OCI-LY7 (cell line): ENCODE data around the gene CACNA1B. TPM values are rescaled to one million over a fixed set of nuclear protein-coding genes. Genes with fewer than 3 reads are reported as not detected.

Experiments used
- BruUV-seq: library from RNA; stranded (reverse); fragments of 400-500 nt; replicated peaks from 2 replicates; lab custom pipeline; 2021; lab: Mats Ljungman, UMichigan
- CTCF ChIA-PET: fragments of 300-600 bp; sonication (Branson Sonifier 250); formaldehyde crosslinking; loops from one replicate; lab custom pipeline; 2022; ENCODE audit warnings: antibody characterized with exemption; ENCODE audit not compliant: unreplicated experiment; lab: Charles Lee
- POLR2A ChIA-PET: fragments of 300-600 bp; sonication (Branson Sonifier 250); formaldehyde crosslinking; loops from one replicate; lab custom pipeline; 2022; ENCODE audit warnings: antibody characterized with exemption; lab: Charles Lee
- DNase-seq: peaks from one replicate; pipeline ENCODE4 v3.0.0-alpha.2; 2015; ENCODE audit warnings: low spot score
- H2AFZ ChIP-seq: fragments of 200-600 bp; sonication (generic), shearing (Covaris generic); 2 replicates; pipeline ENCODE4 v1.6.1; 2014; ENCODE audit warnings: mild to moderate bottlenecking, antibody characterized with exemption, low read length, moderate library complexity
- H3K27ac ChIP-seq: fragments of 200-600 bp; sonication (generic); 2 replicates; pipeline ENCODE4 v1.5.1; 2014; ENCODE audit warnings: mixed run types, low read depth, mild to moderate bottlenecking, moderate library complexity, low read length, inconsistent platforms; ENCODE audit not compliant: poor library complexity, severe bottlenecking
- H3K36me3 ChIP-seq: fragments of 200-600 bp; sonication (generic); 2 replicates; pipeline ENCODE4 v1.6.1; 2014; ENCODE audit warnings: mild to moderate bottlenecking, antibody characterized with exemption, low read length, moderate library complexity, mixed read lengths; ENCODE audit not compliant: insufficient read depth
- H3K4me1 ChIP-seq: fragments of 200-600 bp; sonication (generic); 2 replicates; pipeline ENCODE4 v1.5.1; 2014; ENCODE audit warnings: mild to moderate bottlenecking, low read length; ENCODE audit not compliant: insufficient read depth, poor library complexity, severe bottlenecking
- H3K4me2 ChIP-seq: fragments of 200-600 bp; sonication (generic); 2 replicates; pipeline ENCODE4 v1.6.1; 2014; ENCODE audit warnings: mild to moderate bottlenecking, low read length
- H3K4me3 ChIP-seq: fragments of 200-600 bp; sonication (generic); 2 replicates; pipeline ENCODE4 v1.5.1; 2014; ENCODE audit warnings: mild to moderate bottlenecking, low read depth, low read length; ENCODE audit not compliant: poor library complexity, severe bottlenecking
- H3K79me2 ChIP-seq: fragments of 200-600 bp; sonication (generic); 2 replicates; pipeline ENCODE4 v1.6.1; 2016; ENCODE audit warnings: low read depth, mild to moderate bottlenecking, low read length, moderate library complexity, mixed read lengths; ENCODE audit not compliant: insufficient read depth
- H3K9me2 ChIP-seq: fragments of 200-600 bp; sonication (generic); 2 replicates; pipeline ENCODE4 v1.6.1; 2016; ENCODE audit warnings: mild to moderate bottlenecking, low read length, mixed read lengths; ENCODE audit not compliant: insufficient read depth
- H3K9me3 ChIP-seq: fragments of 200-600 bp; sonication (generic); 2 replicates; pipeline ENCODE4 v1.6.1; 2014; ENCODE audit warnings: mild to moderate bottlenecking, mixed run types, low read length, mixed read lengths
- H4K20me1 ChIP-seq: fragments of 200-600 bp; sonication (generic); 2 replicates; pipeline ENCODE4 v1.6.1; 2014; ENCODE audit warnings: mild to moderate bottlenecking, antibody characterized with exemption, low read length, moderate library complexity, mixed read lengths; ENCODE audit not compliant: insufficient read depth
- EZH2phosphoT487 ChIP-seq: fragments of 200-600 bp; sonication (generic); IDR thresholded peaks from 2 replicates; pipeline ENCODE4 v1.6.1; 2018; ENCODE audit warnings: low read depth, borderline replicate concordance, mild to moderate bottlenecking, mixed run types, antibody characterized with exemption, low read length, moderate library complexity, mixed read lengths
- intact Hi-C: fragments of 100-400 bp; cut with micrococcal nuclease; formaldehyde crosslinking; loops from one replicate; pipeline ENCODE4 v1.10.0; 2022; ENCODE audit not compliant: unreplicated experiment
- total RNA-seq, 2 experiments: library from RNA; depleted of rRNA in 1 of 2; stranded (reverse); fragments of >200 nt in 1 of 2; shearing (Covaris generic) in 1 of 2; gene quantifications; 2 replicates each; pipeline ENCODE4 v1.2.3, GENCODE V29; 2014 to 2022
- TF ChIP-seq, protein P1 (sequence below): fragments of 200-600 bp; sonication (generic); conservative IDR thresholded peaks from 2 replicates; pipeline ENCODE4 v1.5.1; 2014; ENCODE audit warnings: mild to moderate bottlenecking, antibody characterized with exemption, low read length, moderate library complexity, mixed read lengths

The CACNA1B gene
- total RNA-seq, 2 experiments from 2014 or later, result not detected

DNA sequence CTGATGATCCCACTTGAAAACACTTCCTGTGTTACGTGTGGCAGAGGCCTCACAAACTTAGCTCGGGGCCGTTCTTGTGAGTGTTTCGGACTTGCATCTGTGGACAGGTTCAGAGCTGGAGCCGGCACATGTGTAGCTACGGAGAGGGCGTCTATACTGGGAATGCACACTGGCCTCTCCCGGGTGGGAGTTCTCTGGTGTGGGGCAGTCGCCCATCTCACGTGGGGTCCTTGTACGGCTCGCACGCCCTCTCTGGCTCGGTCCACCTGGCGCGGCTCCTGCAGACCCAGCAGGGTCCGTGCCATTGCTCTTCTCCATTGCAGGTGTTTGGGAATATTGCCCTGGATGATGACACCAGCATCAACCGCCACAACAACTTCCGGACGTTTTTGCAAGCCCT is 197.9 kb downstream of the CACNA1B start:
- no peak overlapping the region for H3K4me3 ChIP-seq
- H3K79me2 ChIP-seq, result no peaks in the 10 kb centered on the region
- DNase-seq, result no peak
- H3K27ac ChIP-seq, result no peak overlapping the region
- no peaks in the 10 kb centered on the region for H3K9me3 ChIP-seq
- H3K36me3 ChIP-seq, result no peaks in the 10 kb centered on the region
- H3K9me2 ChIP-seq, result no peaks in the 10 kb centered on the region
- no peak overlapping the region for H2AFZ ChIP-seq
- POLR2A ChIA-PET, result no interaction called here
- no TSS peak for BruUV-seq
- CTCF ChIA-PET, result no interaction called here
- H3K4me2 ChIP-seq, result no peak overlapping the region
- H4K20me1 ChIP-seq, result no peaks in the 10 kb centered on the region
- no peaks in the 10 kb centered on the region for H3K4me1 ChIP-seq
- no peak for TF ChIP-seq EZH2phosphoT487
- TF ChIP-seq, protein P1, sequence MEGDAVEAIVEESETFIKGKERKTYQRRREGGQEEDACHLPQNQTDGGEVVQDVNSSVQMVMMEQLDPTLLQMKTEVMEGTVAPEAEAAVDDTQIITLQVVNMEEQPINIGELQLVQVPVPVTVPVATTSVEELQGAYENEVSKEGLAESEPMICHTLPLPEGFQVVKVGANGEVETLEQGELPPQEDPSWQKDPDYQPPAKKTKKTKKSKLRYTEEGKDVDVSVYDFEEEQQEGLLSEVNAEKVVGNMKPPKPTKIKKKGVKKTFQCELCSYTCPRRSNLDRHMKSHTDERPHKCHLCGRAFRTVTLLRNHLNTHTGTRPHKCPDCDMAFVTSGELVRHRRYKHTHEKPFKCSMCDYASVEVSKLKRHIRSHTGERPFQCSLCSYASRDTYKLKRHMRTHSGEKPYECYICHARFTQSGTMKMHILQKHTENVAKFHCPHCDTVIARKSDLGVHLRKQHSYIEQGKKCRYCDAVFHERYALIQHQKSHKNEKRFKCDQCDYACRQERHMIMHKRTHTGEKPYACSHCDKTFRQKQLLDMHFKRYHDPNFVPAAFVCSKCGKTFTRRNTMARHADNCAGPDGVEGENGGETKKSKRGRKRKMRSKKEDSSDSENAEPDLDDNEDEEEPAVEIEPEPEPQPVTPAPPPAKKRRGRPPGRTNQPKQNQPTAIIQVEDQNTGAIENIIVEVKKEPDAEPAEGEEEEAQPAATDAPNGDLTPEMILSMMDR, result no peak
- intact Hi-C loops, result no loop called here

DNA sequence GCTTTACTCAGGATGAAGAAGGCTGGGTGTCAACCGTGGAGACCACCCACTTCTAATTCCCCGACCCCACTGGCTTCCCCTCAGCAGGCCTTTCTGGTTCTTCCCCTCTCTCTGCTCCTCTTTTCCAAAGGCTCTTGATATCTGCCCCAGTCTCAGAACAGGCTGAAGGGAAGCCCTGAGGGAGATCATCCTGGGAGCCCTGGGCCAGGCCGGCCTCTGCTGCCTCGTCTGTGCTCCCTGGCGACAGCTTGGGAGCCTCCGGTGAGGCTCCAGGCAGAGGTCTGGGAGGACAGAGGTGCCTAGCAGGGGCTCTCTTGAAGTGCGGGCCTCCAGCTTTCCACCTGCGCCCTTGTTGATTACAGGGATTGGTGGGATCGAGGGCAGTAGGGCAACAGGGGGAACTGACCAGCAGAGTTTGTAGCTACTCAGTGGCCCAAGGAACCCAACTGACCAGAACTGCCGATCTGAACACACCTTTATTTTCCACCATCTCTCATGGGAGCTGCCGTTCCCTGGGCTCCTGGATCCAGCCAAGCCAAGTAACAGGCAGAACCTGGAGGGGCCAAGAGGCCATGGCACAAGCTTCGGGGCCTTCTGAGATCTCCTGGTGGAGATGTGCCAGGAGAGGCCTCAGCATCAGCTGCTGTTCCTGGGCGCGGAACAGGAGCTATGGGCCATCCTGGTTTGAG is 198.5 kb downstream of the CACNA1B start:
- Histone ChIP-seq H2AFZ (no peak overlapping the region), H4K20me1 (no peaks in the 10 kb centered on the region), H3K4me2 (no peak overlapping the region), H3K4me3 (no peak overlapping the region), H3K4me1 (no peaks in the 10 kb centered on the region), H3K79me2 (no peaks in the 10 kb centered on the region), H3K27ac (no peak overlapping the region), H3K9me2 (no peaks in the 10 kb centered on the region), H3K36me3 (no peaks in the 10 kb centered on the region), H3K9me3 (no peaks in the 10 kb centered on the region)
- ChIA-PET POLR2A (interaction anchor here (0.7 kb wide), 1 partner anchor 60 kb away, joined by 5 read pairs; no protein-coding TSS in a partner anchor), CTCF (no interaction called here)
- intact Hi-C loops, result no loop called here
- no peak for TF ChIP-seq EZH2phosphoT487
- TF ChIP-seq, protein P1, result no peak
- no TSS peak for BruUV-seq
- DNase-seq, result no peak

DNA sequence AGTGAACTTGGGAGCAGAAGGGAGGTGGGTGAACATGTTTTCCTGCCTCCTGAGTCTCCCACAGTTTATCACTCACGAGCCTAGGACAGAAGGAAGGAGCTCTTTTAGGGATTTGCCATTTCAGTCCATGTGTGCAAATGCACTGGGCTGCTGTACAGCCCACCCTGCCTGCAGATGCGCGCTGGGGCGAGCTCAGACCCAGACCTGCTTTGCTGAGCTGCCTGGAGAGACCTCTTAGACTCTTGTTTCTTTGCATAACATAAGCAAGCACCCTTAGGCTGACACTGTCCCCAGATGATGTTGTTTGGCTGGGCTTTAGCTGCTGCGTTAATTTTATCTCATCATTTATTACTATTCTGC is 199.0 kb downstream of the CACNA1B start:
- H2AFZ ChIP-seq, result no peak overlapping the region
- no peak overlapping the region for H3K4me2 ChIP-seq
- POLR2A ChIA-PET, result interaction anchor here (0.7 kb wide), 1 partner anchor 61 kb away, joined by 5 read pairs; no protein-coding TSS in a partner anchor
- BruUV-seq, result no TSS peak
- no peaks in the 10 kb centered on the region for H3K79me2 ChIP-seq
- H3K4me3 ChIP-seq, result no peak overlapping the region
- no peaks in the 10 kb centered on the region for H3K36me3 ChIP-seq
- H3K4me1 ChIP-seq, result no peaks in the 10 kb centered on the region
- H3K9me2 ChIP-seq, result no peaks in the 10 kb centered on the region
- no peak for TF ChIP-seq EZH2phosphoT487
- TF ChIP-seq, protein P1, result no peak
- no peak overlapping the region for H3K27ac ChIP-seq
- H4K20me1 ChIP-seq, result no peaks in the 10 kb centered on the region
- intact Hi-C loops, result no loop called here
- no peak for DNase-seq
- no peaks in the 10 kb centered on the region for H3K9me3 ChIP-seq
- CTCF ChIA-PET, result no interaction called here
